MCF 10A (cell line): ENCODE data around the gene SLC22A17. TPM values are rescaled to one million over a fixed set of nuclear protein-coding genes. Genes with fewer than 3 reads are reported as not detected.

Experiments used
- BruUV-seq: library from RNA; stranded (reverse); fragments of 400-500 nt; replicated peaks from 2 replicates; lab custom pipeline; 2021; lab: Mats Ljungman, UMichigan
- CTCF ChIA-PET: fragments of 300-600 bp; sonication (Branson Sonifier 250); formaldehyde crosslinking; extraction: SDS; loops from one replicate; lab custom pipeline; 2021; ENCODE audit warnings: antibody characterized with exemption, inconsistent platforms; lab: Yijun Ruan, JAX
- POLR2A ChIA-PET: fragments of 300-600, 350-650 bp; sonication (Branson Sonifier 250); formaldehyde crosslinking; extraction: SDS; loops from one replicate; lab custom pipeline; 2020; ENCODE audit warnings: antibody characterized with exemption, inconsistent platforms; lab: Yijun Ruan, JAX
- DNase-seq: peaks from one replicate; pipeline ENCODE4 v3.0.0-alpha.2; 2018; ENCODE audit not compliant: unreplicated experiment
- H3K27ac Mint-ChIP-seq: one replicate; pipeline ENCODE4 v1.8.0; 2022; ENCODE audit warnings: mild to moderate bottlenecking, low read depth, mixed read lengths; ENCODE audit not compliant: unreplicated experiment
- H3K27me3 Mint-ChIP-seq: one replicate; pipeline ENCODE4 v1.8.0; 2022; ENCODE audit warnings: mixed read lengths; ENCODE audit not compliant: insufficient read depth, unreplicated experiment
- H3K36me3 Mint-ChIP-seq: one replicate; pipeline ENCODE4 v1.8.0; 2022; ENCODE audit warnings: mild to moderate bottlenecking, moderate library complexity, mixed read lengths; ENCODE audit not compliant: insufficient read depth, unreplicated experiment
- H3K4me1 Mint-ChIP-seq: one replicate; pipeline ENCODE4 v1.8.0; 2022; ENCODE audit warnings: mixed read lengths; ENCODE audit not compliant: insufficient read depth, unreplicated experiment
- H3K4me3 Mint-ChIP-seq: one replicate; pipeline ENCODE4 v1.8.0; 2022; ENCODE audit warnings: mild to moderate bottlenecking, moderate library complexity, mixed read lengths; ENCODE audit not compliant: unreplicated experiment
- H3K9me3 Mint-ChIP-seq: one replicate; pipeline ENCODE4 v1.8.0; 2022; ENCODE audit warnings: mixed read lengths; ENCODE audit not compliant: unreplicated experiment
- intact Hi-C: fragments of 100-400 bp; cut with micrococcal nuclease; formaldehyde crosslinking; loops from 2 replicates; pipeline ENCODE4 v1.14.1; 2022
- total RNA-seq: library from RNA; stranded (reverse); gene quantifications from 2 replicates; pipeline ENCODE4 v1.2.3, GENCODE V29; 2022
- TF ChIP-seq, protein P1 (sequence below): fragments of 200-600 bp; IDR thresholded peaks from one replicate; pipeline ENCODE4 v1.8.0; 2022; ENCODE audit warnings: antibody characterized with exemption, mild to moderate bottlenecking; ENCODE audit not compliant: unreplicated experiment

The SLC22A17 gene
- total RNA-seq, 1 experiment from 2014 or later: not detected

DNA sequence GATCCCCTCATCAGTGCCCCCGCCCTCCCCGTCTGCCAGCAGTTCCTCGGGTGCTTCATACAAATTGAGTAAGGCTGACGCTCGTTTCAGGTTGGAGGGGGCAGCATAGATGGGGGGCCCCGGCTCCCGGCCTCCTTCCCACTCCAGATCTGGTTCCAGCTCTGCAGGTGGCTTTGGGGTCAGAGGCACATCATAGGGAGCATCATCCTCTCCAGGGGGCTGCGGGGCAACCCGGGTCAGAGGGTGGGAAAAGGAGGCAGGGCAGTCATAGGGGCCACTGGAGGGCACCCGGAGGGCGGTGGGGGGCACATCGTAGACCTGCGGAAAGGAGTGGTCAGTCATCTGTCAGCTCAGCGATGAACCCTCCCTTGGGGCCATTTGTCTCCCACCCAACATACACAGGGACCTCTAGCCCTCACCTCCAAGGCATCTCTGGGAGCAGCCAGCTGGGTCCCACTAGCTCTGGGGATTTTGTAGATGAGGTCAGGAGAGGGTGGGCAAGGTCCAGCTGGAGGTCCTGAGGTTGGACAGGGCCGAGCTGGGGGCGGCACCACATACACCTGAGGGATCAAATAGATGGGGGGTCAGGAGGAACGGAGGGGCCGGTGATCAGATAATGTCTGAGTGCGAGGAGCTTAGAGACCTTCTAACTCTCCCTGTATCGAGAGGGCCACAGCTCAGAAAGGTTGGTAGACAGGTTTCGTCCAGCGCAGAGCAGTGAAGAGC is 7.2 kb upstream of the SLC22A17 start:
- BruUV-seq: no TSS peak
- TF ChIP-seq, protein P1, sequence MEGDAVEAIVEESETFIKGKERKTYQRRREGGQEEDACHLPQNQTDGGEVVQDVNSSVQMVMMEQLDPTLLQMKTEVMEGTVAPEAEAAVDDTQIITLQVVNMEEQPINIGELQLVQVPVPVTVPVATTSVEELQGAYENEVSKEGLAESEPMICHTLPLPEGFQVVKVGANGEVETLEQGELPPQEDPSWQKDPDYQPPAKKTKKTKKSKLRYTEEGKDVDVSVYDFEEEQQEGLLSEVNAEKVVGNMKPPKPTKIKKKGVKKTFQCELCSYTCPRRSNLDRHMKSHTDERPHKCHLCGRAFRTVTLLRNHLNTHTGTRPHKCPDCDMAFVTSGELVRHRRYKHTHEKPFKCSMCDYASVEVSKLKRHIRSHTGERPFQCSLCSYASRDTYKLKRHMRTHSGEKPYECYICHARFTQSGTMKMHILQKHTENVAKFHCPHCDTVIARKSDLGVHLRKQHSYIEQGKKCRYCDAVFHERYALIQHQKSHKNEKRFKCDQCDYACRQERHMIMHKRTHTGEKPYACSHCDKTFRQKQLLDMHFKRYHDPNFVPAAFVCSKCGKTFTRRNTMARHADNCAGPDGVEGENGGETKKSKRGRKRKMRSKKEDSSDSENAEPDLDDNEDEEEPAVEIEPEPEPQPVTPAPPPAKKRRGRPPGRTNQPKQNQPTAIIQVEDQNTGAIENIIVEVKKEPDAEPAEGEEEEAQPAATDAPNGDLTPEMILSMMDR: no peak
- Mint-ChIP-seq H3K9me3 (no peaks in the 10 kb centered on the region), H3K4me3 (no peak overlapping the region), H3K4me1 (no peaks in the 10 kb centered on the region), H3K27ac (no peak overlapping the region), H3K36me3 (no peaks in the 10 kb centered on the region), H3K27me3 (peaks cover 36% of the 10 kb centered on the region)
- no peak for DNase-seq
- intact Hi-C loops: no loop called here
- CTCF ChIA-PET: interaction anchor here (0.6 to 1.5 kb wide), 3 partner anchors 10 to 21 kb away, joined by 3 to 9 read pairs (median 3); no protein-coding TSS in a partner anchor
- POLR2A ChIA-PET: no interaction called here

DNA sequence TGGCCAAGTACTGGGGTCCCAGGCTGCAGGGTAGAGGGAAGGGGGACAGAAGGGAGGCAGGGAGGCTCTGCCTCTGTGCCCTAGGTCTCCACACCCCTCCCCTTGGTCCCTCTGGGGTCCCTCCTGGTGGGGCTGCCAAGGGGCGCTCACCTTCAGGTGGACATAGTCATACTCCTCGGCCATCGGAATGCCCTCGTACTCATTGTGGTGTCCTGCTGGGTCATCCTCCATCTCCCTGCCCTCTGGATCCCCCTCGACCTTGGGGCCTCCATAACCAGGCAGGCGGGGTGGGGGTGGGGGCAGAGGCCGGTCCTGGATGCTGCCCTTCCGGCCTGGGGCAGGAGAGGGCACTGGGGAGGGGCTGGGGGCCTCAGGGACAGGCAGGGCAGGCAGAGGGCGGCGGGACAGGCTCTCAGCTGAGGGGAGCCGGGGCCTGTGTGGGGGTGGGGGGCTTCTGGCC is 6.5 kb upstream of the SLC22A17 start:
- Mint-ChIP-seq H3K4me3 (no peak overlapping the region), H3K27ac (no peak overlapping the region), H3K4me1 (no peaks in the 10 kb centered on the region), H3K9me3 (no peaks in the 10 kb centered on the region), H3K27me3 (peaks cover 36% of the 10 kb centered on the region), H3K36me3 (no peaks in the 10 kb centered on the region)
- POLR2A ChIA-PET: no interaction called here
- BruUV-seq: no TSS peak
- intact Hi-C loops: no loop called here
- TF ChIP-seq, protein P1: no peak
- DNase-seq: no peak
- CTCF ChIA-PET: interaction anchor here (0.6 to 0.8 kb wide), 2 partner anchors 16 to 20 kb away, joined by 3 read pairs; no protein-coding TSS in a partner anchor

DNA sequence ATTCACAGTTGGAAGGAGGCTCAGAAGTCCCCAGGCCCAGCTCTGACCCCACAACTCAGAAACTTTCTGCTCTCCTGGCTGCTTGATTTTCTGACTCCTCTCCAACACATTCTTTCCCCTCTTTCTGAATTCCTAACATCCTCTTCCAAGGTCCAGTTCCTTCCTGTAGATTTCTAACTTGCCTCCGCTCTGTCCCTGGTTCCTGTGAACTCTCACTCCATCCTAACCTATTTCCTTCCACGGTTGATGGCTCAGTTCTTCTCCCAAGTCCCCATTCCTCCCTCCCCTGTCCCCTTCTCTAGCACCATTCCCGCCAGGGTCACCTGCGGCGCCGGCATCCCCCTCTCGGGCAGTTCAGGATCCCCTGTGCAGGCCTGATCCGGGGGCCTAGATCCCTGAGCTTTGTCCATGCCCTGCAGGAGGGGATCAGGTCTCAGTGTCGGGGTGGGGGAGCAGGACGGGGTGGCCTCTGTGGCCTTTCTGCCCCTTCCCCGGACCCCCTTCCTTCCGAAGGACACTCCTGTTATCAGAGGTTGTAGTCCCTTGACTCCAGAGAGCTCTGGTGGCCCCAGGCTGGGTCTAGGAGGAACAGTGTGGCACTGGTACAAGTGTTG is 6.0 kb upstream of the SLC22A17 start:
- Mint-ChIP-seq H3K4me1 (no peaks in the 10 kb centered on the region), H3K27me3 (peaks cover 37% of the 10 kb centered on the region), H3K4me3 (no peak overlapping the region), H3K36me3 (no peaks in the 10 kb centered on the region), H3K9me3 (no peaks in the 10 kb centered on the region), H3K27ac (no peak overlapping the region)
- intact Hi-C loops: no loop called here
- POLR2A ChIA-PET: no interaction called here
- CTCF ChIA-PET: interaction anchor here (0.5 to 1.2 kb wide), 3 partner anchors 15 to 56 kb away, joined by 3 to 5 read pairs (median 3); no protein-coding TSS in a partner anchor
- no peak for DNase-seq
- BruUV-seq: no TSS peak
- TF ChIP-seq, protein P1: no peak

DNA sequence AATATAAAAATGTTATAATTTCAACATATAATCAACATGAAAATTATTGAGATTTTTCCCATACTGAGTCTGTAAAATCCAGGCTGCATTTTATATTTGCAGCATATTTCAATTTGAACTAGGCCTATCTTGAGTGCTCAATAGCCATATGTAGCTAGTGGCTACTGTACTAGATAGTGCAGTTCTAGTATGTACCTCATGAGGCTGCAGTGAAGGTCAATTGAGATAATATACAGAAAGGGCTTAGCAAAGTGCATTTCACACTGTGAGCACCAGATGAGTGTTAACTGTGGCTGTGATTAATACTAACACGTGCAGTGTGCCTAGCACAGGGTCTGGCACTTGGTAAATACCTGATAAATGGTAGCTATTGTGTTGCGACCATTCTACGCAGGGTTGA is 5.4 kb upstream of the SLC22A17 start:
- TF ChIP-seq, protein P1: no peak
- Mint-ChIP-seq H3K36me3 (no peaks in the 10 kb centered on the region), H3K27ac (no peak overlapping the region), H3K9me3 (no peaks in the 10 kb centered on the region), H3K4me1 (no peaks in the 10 kb centered on the region), H3K4me3 (no peak overlapping the region), H3K27me3 (peaks cover 44% of the 10 kb centered on the region)
- ChIA-PET POLR2A (no interaction called here), CTCF (interaction anchor here (0.6 to 1.2 kb wide), 3 partner anchors 18 to 1769 kb away, joined by 3 read pairs; no protein-coding TSS in a partner anchor)
- intact Hi-C loops: no loop called here
- no peak for DNase-seq
- BruUV-seq: no TSS peak
